Osteoblast (primary cell): ENCODE measurements around the gene CDH12. TPM values are rescaled to one million over a fixed set of nuclear protein-coding genes. Genes with fewer than 3 reads are reported as not detected.

Experiments used
- DNase-seq: peaks from one replicate; pipeline ENCODE4 v3.0.0; 2011; ENCODE audit warnings: low spot score, mixed read lengths; ENCODE audit not compliant: insufficient read length; ENCODE audit errors: missing footprints
- H2AFZ ChIP-seq: 2 replicates; pipeline ENCODE4 v1.6.0; 2011; ENCODE audit warnings: mild to moderate bottlenecking, low read length
- H3K27ac ChIP-seq: 2 replicates; pipeline ENCODE4 v1.5.1; 2011; ENCODE audit warnings: mild to moderate bottlenecking, low read depth, low read length, moderate library complexity
- H3K27me3 ChIP-seq: 2 replicates; pipeline ENCODE4 v1.6.0; 2012; ENCODE audit warnings: mild to moderate bottlenecking, control low read depth, inconsistent platforms, low read length, moderate library complexity; ENCODE audit not compliant: insufficient read depth
- H3K36me3 ChIP-seq: 2 replicates; pipeline ENCODE4 v1.5.1; 2011; ENCODE audit warnings: mild to moderate bottlenecking, low read length, control low read depth, moderate library complexity; ENCODE audit not compliant: insufficient read depth
- H3K4me1 ChIP-seq: 2 replicates; pipeline ENCODE4 v1.5.1; 2011; ENCODE audit warnings: mild to moderate bottlenecking, low read length, control low read depth, moderate library complexity; ENCODE audit not compliant: insufficient read depth
- H3K4me2 ChIP-seq: 2 replicates; pipeline ENCODE4 v1.6.0; 2011; ENCODE audit warnings: mild to moderate bottlenecking, low read length; ENCODE audit not compliant: insufficient read depth
- H3K4me3 ChIP-seq: fragments of 200-600 bp; sonication (generic); 3 replicates; pipeline ENCODE4 v1.5.1; 2012; ENCODE audit warnings: mild to moderate bottlenecking, low read length, inconsistent platforms; ENCODE audit not compliant: insufficient read depth
- H3K79me2 ChIP-seq: 2 replicates; pipeline ENCODE4 v1.6.0; 2012; ENCODE audit warnings: mild to moderate bottlenecking, low read length, control low read depth, inconsistent platforms; ENCODE audit not compliant: insufficient read depth
- H3K9me3 ChIP-seq: 2 replicates; pipeline ENCODE4 v1.5.1; 2011; ENCODE audit warnings: low read depth, low read length, control low read depth
- H4K20me1 ChIP-seq: 2 replicates; pipeline ENCODE4 v1.6.0; 2012; ENCODE audit warnings: mild to moderate bottlenecking, low read length, control low read depth; ENCODE audit not compliant: insufficient read depth
- total RNA-seq: library from RNA; depleted of rRNA; stranded (reverse); fragments of >200 nt; gene quantifications from 2 replicates; pipeline ENCODE4 v1.2.3, GENCODE V29; 2012
- TF ChIP-seq, protein P1 (sequence below): IDR thresholded peaks from 2 replicates; pipeline ENCODE4 v1.5.1; 2011; ENCODE audit warnings: mild to moderate bottlenecking, low read depth, low read length, moderate library complexity; ENCODE audit errors: extremely low read depth

Gene CDH12
- total RNA-seq, 1 donor: not detected

DNA sequence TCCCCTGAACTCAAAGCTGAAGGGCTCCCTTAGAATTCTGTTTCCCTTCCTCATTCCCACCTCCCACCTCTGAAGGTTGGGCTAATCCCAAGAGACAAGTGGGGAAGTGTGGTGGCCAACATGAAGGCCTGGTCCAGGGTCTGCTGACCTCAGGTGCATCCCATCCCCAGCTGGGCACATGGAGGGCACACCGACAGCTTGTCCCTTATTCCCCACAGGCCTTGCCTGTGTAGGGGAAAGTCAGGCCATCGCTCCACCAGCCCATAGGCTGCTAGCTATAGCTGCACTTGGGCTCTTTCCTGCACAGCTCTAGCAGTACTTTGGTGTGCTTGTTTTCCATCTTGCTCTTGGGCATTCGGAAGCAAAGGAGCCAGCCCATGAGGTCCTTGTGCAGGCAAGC lies 247.7 kb downstream of the CDH12 start:
- Histone ChIP-seq H3K36me3 (no peaks in the 10 kb centered on the region), H3K9me3 (peaks cover 2% of the 10 kb centered on the region), H2AFZ (no peak overlapping the region), H3K27ac (no peak overlapping the region), H3K4me3 (no peak overlapping the region), H3K79me2 (no peaks in the 10 kb centered on the region), H3K4me2 (no peak overlapping the region), H3K4me1 (no peaks in the 10 kb centered on the region), H4K20me1 (no peaks in the 10 kb centered on the region), H3K27me3 (no peaks in the 10 kb centered on the region)
- TF ChIP-seq, protein P1, sequence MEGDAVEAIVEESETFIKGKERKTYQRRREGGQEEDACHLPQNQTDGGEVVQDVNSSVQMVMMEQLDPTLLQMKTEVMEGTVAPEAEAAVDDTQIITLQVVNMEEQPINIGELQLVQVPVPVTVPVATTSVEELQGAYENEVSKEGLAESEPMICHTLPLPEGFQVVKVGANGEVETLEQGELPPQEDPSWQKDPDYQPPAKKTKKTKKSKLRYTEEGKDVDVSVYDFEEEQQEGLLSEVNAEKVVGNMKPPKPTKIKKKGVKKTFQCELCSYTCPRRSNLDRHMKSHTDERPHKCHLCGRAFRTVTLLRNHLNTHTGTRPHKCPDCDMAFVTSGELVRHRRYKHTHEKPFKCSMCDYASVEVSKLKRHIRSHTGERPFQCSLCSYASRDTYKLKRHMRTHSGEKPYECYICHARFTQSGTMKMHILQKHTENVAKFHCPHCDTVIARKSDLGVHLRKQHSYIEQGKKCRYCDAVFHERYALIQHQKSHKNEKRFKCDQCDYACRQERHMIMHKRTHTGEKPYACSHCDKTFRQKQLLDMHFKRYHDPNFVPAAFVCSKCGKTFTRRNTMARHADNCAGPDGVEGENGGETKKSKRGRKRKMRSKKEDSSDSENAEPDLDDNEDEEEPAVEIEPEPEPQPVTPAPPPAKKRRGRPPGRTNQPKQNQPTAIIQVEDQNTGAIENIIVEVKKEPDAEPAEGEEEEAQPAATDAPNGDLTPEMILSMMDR: no peak
- no peak for DNase-seq

GRCh38 chr5:22604711-22605110 lies 248.4 kb downstream of the CDH12 start:
- Histone ChIP-seq H3K4me1 (no peaks in the 10 kb centered on the region), H3K79me2 (no peaks in the 10 kb centered on the region), H3K4me3 (no peak overlapping the region), H4K20me1 (no peaks in the 10 kb centered on the region), H3K27ac (no peak overlapping the region), H3K9me3 (peaks cover 2% of the 10 kb centered on the region), H2AFZ (no peak overlapping the region), H3K36me3 (no peaks in the 10 kb centered on the region), H3K4me2 (no peak overlapping the region), H3K27me3 (no peaks in the 10 kb centered on the region)
- TF ChIP-seq, protein P1: no peak
- no peak for DNase-seq

DNA sequence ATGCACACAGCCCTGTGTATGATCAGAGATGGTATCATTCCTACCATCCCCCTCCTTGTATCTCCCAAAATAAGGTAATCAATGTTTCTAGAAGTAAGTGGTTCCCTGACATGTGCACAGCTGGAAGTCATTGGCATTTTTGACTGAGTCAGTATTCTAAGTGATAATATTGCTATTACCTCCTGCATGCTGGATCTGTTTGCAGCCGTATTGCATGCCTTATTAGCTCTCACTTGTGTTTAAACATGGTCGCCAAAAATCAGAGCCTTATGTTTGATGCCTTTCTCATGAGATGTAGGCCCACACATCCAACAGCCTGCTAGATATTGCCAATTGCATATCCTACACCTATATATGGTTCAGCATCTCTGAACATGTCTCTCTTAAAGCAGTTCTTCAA lies 254.3 kb downstream of the CDH12 start:
- TF ChIP-seq, protein P1: no peak
- Histone ChIP-seq H4K20me1 (no peaks in the 10 kb centered on the region), H3K27me3 (no peaks in the 10 kb centered on the region), H3K4me2 (no peak overlapping the region), H3K27ac (no peak overlapping the region), H3K79me2 (no peaks in the 10 kb centered on the region), H3K9me3 (peaks cover 5% of the 10 kb centered on the region), H3K4me1 (no peaks in the 10 kb centered on the region), H3K36me3 (no peaks in the 10 kb centered on the region), H2AFZ (no peak overlapping the region), H3K4me3 (no peak overlapping the region)
- no peak for DNase-seq

DNA sequence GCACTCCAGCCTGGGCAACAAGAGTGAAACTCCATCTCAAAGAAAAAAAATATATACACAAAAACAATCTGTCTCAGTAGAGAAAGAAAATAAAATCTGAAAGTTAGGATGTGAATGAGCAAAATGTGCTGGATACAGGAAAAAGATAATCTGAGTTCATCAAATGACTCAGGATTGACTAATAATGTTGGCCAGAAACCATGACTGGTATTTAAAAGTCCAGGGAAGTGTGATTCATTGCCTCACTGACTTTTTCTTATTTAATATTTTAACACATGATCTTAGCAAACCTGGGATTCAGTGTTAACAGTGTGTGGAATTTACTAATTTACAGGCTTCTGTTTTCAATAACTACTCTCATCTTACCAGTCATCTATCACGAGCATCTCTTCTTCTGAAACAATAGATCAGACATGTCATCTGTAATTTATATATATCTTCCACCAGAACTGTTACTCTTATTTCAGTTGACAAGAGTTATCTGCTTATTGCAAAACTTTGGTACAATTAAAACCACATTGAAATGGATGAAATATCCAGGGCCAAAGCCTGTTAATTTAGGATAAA lies 256.7 kb downstream of the CDH12 start:
- DNase-seq: no peak
- Histone ChIP-seq H3K9me3 (peaks cover 3% of the 10 kb centered on the region), H3K4me1 (no peaks in the 10 kb centered on the region), H3K79me2 (no peaks in the 10 kb centered on the region), H3K36me3 (no peaks in the 10 kb centered on the region), H2AFZ (no peak overlapping the region), H3K4me3 (no peak overlapping the region), H4K20me1 (no peaks in the 10 kb centered on the region), H3K4me2 (no peak overlapping the region), H3K27me3 (no peaks in the 10 kb centered on the region), H3K27ac (no peak overlapping the region)
- TF ChIP-seq, protein P1: no peak
